Trophoblast cell (in vitro differentiated cells and primary cell): ENCODE measurements around the gene SNAPC4.

ENCODE experiments used
- DNase-seq, 2 donors: peaks; one replicate each; pipeline ENCODE4 v3.0.0-alpha.2; 2016
- H2AFZ ChIP-seq: 2 replicates; pipeline ENCODE4 v1.6.1; 2013; ENCODE audit warnings: low read length, moderate library complexity, mild to moderate bottlenecking; ENCODE audit not compliant: insufficient read depth, poor library complexity
- H2AK5ac ChIP-seq: 2 replicates; pipeline ENCODE4 v1.6.1; 2013; ENCODE audit warnings: mild to moderate bottlenecking, low read length
- H2BK120ac ChIP-seq: 2 replicates; pipeline ENCODE4 v1.6.1; 2013; ENCODE audit warnings: low read length, mild to moderate bottlenecking, moderate library complexity; ENCODE audit not compliant: insufficient read depth, poor library complexity
- H2BK12ac ChIP-seq: 2 replicates; pipeline ENCODE4 v1.6.1; 2013; ENCODE audit warnings: mild to moderate bottlenecking, low read length, moderate library complexity
- H2BK5ac ChIP-seq: 2 replicates; pipeline ENCODE4 v1.6.1; 2013; ENCODE audit warnings: low read length, low read depth, moderate library complexity, mild to moderate bottlenecking; ENCODE audit not compliant: poor library complexity
- H3K14ac ChIP-seq: 2 replicates; pipeline ENCODE4 v1.6.1; 2013; ENCODE audit warnings: mild to moderate bottlenecking, low read length
- H3K18ac ChIP-seq: 2 replicates; pipeline ENCODE4 v1.6.1; 2013; ENCODE audit warnings: mild to moderate bottlenecking, low read length
- H3K23ac ChIP-seq: 2 replicates; pipeline ENCODE4 v1.6.1; 2013; ENCODE audit warnings: low read length
- H3K27ac ChIP-seq: 2 replicates; pipeline ENCODE4 v1.5.1; 2013; ENCODE audit warnings: low read depth, mild to moderate bottlenecking, inconsistent platforms, low read length, moderate library complexity
- H3K27me3 ChIP-seq: 2 replicates; pipeline ENCODE4 v1.6.1; 2013; ENCODE audit warnings: inconsistent platforms, mild to moderate bottlenecking, low read length, moderate library complexity; ENCODE audit not compliant: insufficient read depth
- H3K36me3 ChIP-seq, 2 experiments: 1 replicate in 1 of 2; 2 replicates in 1 of 2; pipeline ENCODE4 v1.6.1; 2013; ENCODE audit warnings: low read length in 2 of 2, mild to moderate bottlenecking in 2 of 2, moderate library complexity in 1 of 2; ENCODE audit not compliant: insufficient read depth in 2 of 2, control insufficient read depth in 1 of 2
- H3K4ac ChIP-seq: 2 replicates; pipeline ENCODE4 v1.6.1; 2013; ENCODE audit warnings: low read depth, mild to moderate bottlenecking, low read length, moderate library complexity
- H3K4me1 ChIP-seq, 2 experiments: 1 replicate in 1 of 2; 2 replicates in 1 of 2; pipeline ENCODE4 v1.6.1; 2013; ENCODE audit warnings: low read length in 2 of 2, mild to moderate bottlenecking in 2 of 2, moderate library complexity in 1 of 2; ENCODE audit not compliant: insufficient read depth in 2 of 2, control insufficient read depth in 1 of 2
- H3K4me2 ChIP-seq: 2 replicates; pipeline ENCODE4 v1.6.1; 2013; ENCODE audit warnings: inconsistent platforms, mild to moderate bottlenecking, low read length, moderate library complexity
- H3K4me3 ChIP-seq: 2 replicates; pipeline ENCODE4 v1.5.1; 2013; ENCODE audit warnings: mild to moderate bottlenecking, low read depth, low read length, inconsistent platforms
- H3K79me1 ChIP-seq: one replicate; pipeline ENCODE4 v1.6.1; 2013; ENCODE audit warnings: low read length
- H3K79me2 ChIP-seq: 2 replicates; pipeline ENCODE4 v1.6.1; 2013; ENCODE audit warnings: low read length, mild to moderate bottlenecking; ENCODE audit not compliant: control insufficient read depth, insufficient read depth, poor library complexity
- H3K9ac ChIP-seq: 2 replicates; pipeline ENCODE4 v1.6.1; 2013; ENCODE audit warnings: mild to moderate bottlenecking, low read length
- H3K9me3 ChIP-seq: 2 replicates; pipeline ENCODE4 v1.6.1; 2013; ENCODE audit warnings: low read depth, mild to moderate bottlenecking, control low read depth, inconsistent platforms, low read length; ENCODE audit not compliant: insufficient read depth
- H4K12ac ChIP-seq: 2 replicates; pipeline ENCODE4 v1.6.1; 2013; ENCODE audit warnings: low read depth, mild to moderate bottlenecking, low read length, moderate library complexity
- H4K8ac ChIP-seq: 2 replicates; pipeline ENCODE4 v1.6.1; 2013; ENCODE audit warnings: low read depth, mild to moderate bottlenecking, low read length, moderate library complexity
- H4K91ac ChIP-seq: one replicate; pipeline ENCODE4 v1.6.1; 2013; ENCODE audit warnings: low read depth, mild to moderate bottlenecking, low read length, moderate library complexity
- WGBS: extraction: QIAGEN DNeasy Blood & Tissue Kit; methylation state at CpG from one replicate; pipeline ENCODE4 v1.1.7; 2013; ENCODE audit warnings: missing lambda C conversion rate; ENCODE audit not compliant: insufficient read length, insufficient coverage; ENCODE audit errors: extremely low coverage; 5-methylcytosine and 5-hydroxymethylcytosine counted together

The SNAPC4 gene

DNA sequence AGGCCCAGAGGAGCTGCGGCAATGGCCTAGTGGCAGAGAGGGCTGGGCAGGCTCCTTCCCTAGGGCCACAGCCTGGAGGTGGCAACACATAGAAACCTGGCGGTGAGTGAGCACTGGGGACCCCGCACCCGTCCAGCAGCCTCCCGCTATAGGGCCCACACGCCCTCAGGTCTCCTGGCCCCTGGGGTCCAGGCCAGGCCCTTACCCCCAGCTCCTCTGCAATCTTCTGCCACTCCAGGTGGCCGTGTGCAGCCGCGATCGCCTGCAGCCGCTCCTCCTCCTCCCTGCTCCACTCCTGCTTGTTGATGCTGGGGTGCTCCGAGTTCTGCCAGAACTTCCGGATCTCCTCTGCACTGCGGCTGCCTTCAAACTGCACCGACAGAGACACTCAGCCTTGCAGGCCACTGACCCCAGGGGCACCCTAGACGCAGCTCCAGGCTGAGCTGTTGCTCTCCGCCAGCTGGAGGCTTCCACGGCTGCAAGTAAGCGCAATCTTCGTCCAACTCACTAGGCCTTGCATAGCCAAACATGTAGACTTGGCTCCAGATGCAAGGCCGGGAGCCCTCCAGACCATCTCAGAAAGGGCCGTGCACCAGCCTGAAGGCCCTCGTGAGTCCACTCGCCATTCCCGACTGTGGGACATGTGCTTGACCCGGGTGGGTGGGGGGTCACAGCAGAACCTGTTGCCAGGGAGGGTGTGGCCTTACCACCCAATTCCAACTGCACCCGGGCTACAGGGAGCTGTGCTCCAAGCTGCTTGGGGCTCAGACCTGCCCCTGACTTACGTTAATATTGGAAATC lies 8.0 kb downstream of the SNAPC4 start:
- Histone ChIP-seq H2AK5ac (no peak overlapping the region), H3K27ac (no peak overlapping the region), H3K79me1 (no peaks in the 10 kb centered on the region), H3K9ac (no peak overlapping the region), H2BK120ac (no peak overlapping the region), H3K14ac (no peak overlapping the region), H3K18ac (no peak overlapping the region), H3K4me1 (no peaks in the 10 kb centered on the region), H3K27me3 (no peaks in the 10 kb centered on the region), H4K91ac (no peak overlapping the region), H3K9me3 (no peaks in the 10 kb centered on the region), H2AFZ (no peak overlapping the region), H3K4ac (no peak overlapping the region), H3K4me2 (no peak overlapping the region), H3K36me3 (peaks cover 80 to 86% of the 10 kb centered on the region in 2 experiments), H2BK5ac (no peak overlapping the region), H3K79me2 (no peaks in the 10 kb centered on the region), H4K12ac (no peak overlapping the region), H2BK12ac (no peak overlapping the region), H3K4me3 (no peak overlapping the region), H4K8ac (no peak overlapping the region), H3K23ac (no peak overlapping the region)
- no peak for DNase-seq
- WGBS: no CpG with 5 or more reads among the region's 28 CpGs

DNA sequence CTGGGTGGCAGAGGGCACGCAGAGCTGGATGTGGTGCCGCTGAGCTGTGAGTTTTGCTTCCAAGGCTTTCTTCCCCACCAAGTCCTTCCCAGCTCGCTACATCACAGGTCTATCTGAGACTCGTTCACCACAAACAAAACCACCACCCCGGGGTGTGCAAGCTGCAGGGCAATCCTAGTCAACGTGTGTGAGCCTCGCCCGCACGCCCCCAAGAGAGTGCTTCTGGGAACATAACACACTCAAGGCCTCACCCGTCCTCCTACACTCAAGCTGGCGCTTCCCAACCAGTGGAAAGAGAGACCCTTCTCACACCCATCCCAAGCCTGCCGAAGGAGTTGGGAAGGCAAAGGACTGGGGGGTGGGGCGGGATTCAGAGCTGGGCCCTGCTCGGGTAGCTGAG lies 10.6 kb downstream of the SNAPC4 start:
- WGBS: no CpG with 5 or more reads among the region's 14 CpGs
- no peak overlapping the region for H2AFZ ChIP-seq
- H3K9me3 ChIP-seq: no peaks in the 10 kb centered on the region

DNA sequence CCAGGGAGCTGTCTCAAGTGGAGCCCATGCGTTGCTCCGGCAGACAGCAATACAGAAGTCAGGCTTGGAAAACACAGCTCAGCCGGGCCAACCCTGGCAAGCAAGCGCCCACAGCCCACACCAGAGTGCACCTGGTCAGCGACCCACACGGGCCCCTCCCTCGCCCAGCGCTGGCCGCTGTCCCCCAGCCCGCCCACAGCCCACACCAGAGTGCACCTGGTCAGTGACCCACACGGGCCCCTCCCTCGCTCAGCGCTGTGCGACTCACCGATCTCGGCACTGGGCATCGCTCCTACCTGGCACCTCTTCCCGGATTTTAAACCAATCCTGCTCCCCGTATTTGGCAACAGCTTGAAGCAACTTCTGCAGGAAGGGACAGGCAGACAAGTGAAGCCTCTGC lies 12.8 kb downstream of the SNAPC4 start:
- H3K79me1 ChIP-seq: no peaks in the 10 kb centered on the region
- H2BK12ac ChIP-seq: no peak overlapping the region
- H3K27me3 ChIP-seq: no peaks in the 10 kb centered on the region
- H4K91ac ChIP-seq: no peak overlapping the region
- H3K4me1 ChIP-seq: no peaks in the 10 kb centered on the region
- H3K36me3 ChIP-seq: peaks cover 60 to 76% of the 10 kb centered on the region in 2 experiments
- H3K23ac ChIP-seq: no peak overlapping the region
- no peak overlapping the region for H3K18ac ChIP-seq
- no CpG with 5 or more reads among the region's 19 CpGs for WGBS
- H2AFZ ChIP-seq: no peak overlapping the region
- H3K14ac ChIP-seq: no peak overlapping the region
- H2BK5ac ChIP-seq: no peak overlapping the region
- no peak overlapping the region for H2BK120ac ChIP-seq
- no peaks in the 10 kb centered on the region for H3K79me2 ChIP-seq
- no peak overlapping the region for H4K12ac ChIP-seq
- no peak for DNase-seq
- no peak overlapping the region for H3K9ac ChIP-seq
- H3K4me3 ChIP-seq: no peak overlapping the region
- H3K4me2 ChIP-seq: no peak overlapping the region
- H3K4ac ChIP-seq: no peak overlapping the region
- no peak overlapping the region for H3K27ac ChIP-seq
- no peak overlapping the region for H2AK5ac ChIP-seq
- no peaks in the 10 kb centered on the region for H3K9me3 ChIP-seq
- no peak overlapping the region for H4K8ac ChIP-seq

More for the DNA sequence above, 10.6 kb downstream of the SNAPC4 start:
- Histone ChIP-seq H2BK12ac (no peak overlapping the region), H3K9ac (no peak overlapping the region), H3K4me2 (no peak overlapping the region), H3K14ac (no peak overlapping the region), H3K4me1 (no peaks in the 10 kb centered on the region), H3K18ac (no peak overlapping the region), H3K27ac (no peak overlapping the region), H3K27me3 (no peaks in the 10 kb centered on the region), H3K23ac (no peak overlapping the region), H4K8ac (no peak overlapping the region), H3K79me1 (no peaks in the 10 kb centered on the region), H3K36me3 (peaks cover 60 to 75% of the 10 kb centered on the region in 2 experiments), H3K4me3 (no peak overlapping the region), H2BK120ac (no peak overlapping the region), H4K91ac (no peak overlapping the region), H3K4ac (no peak overlapping the region), H4K12ac (no peak overlapping the region), H2BK5ac (no peak overlapping the region), H3K79me2 (no peaks in the 10 kb centered on the region), H2AK5ac (no peak overlapping the region)
- no peak for DNase-seq

DNA sequence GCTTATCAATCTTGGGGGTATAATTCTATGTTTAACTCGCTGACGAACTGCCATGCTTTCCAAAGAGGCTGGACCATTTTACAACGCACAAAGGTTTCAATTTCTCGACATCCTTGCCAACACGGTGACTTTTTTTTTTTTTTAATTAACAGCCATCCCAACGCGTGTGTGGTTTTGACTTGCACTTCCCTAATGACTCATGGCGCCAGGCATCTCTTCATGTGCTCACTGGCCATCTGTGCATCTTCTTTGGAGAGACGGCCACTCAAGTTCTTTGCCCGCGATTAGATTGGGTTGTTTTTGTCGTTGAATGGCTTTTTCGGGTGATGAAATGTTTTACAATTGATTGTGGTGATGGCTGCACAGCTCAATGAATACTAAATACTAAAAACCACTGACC lies 14.0 kb downstream of the SNAPC4 start:
- no CpG with 5 or more reads among the region's 13 CpGs for WGBS
- no peak overlapping the region for H2BK12ac ChIP-seq

More for the DNA sequence above, 14.0 kb downstream of the SNAPC4 start:
- no peak overlapping the region for H3K4ac ChIP-seq
- no peak overlapping the region for H2AFZ ChIP-seq
- peaks cover 64 to 79% of the 10 kb centered on the region in 2 experiments for H3K36me3 ChIP-seq
- DNase-seq: no peak
- no peaks in the 10 kb centered on the region for H3K4me1 ChIP-seq
- no peak overlapping the region for H4K8ac ChIP-seq
- no peak overlapping the region for H3K9ac ChIP-seq
- no peak overlapping the region for H4K91ac ChIP-seq
- no peak overlapping the region for H3K4me3 ChIP-seq
- H3K27ac ChIP-seq: no peak overlapping the region
- no peak overlapping the region for H3K18ac ChIP-seq
- H3K27me3 ChIP-seq: no peaks in the 10 kb centered on the region
- no peaks in the 10 kb centered on the region for H3K79me2 ChIP-seq
- no peak overlapping the region for H4K12ac ChIP-seq
- no peak overlapping the region for H3K23ac ChIP-seq
- H3K79me1 ChIP-seq: no peaks in the 10 kb centered on the region
- no peaks in the 10 kb centered on the region for H3K9me3 ChIP-seq
- no peak overlapping the region for H2AK5ac ChIP-seq
- no peak overlapping the region for H3K14ac ChIP-seq
- H3K4me2 ChIP-seq: no peak overlapping the region
- H2BK5ac ChIP-seq: no peak overlapping the region
- no peak overlapping the region for H2BK120ac ChIP-seq
